HL-60 (cell line): Measurements from ENCODE around the gene CBLC.
"Not testable (repeated sequence)": the region's sequence is repeated elsewhere in the genome, so short reads cannot be mapped to it uniquely, and the experiment has no call there.

Experiments
- CTCF ChIP-seq: IDR thresholded peaks from one replicate; pipeline ENCODE4 v1.5.1; 2011; ENCODE audit warnings: low read length, control low read depth, inconsistent platforms; ENCODE audit not compliant: insufficient read depth
- GABPA ChIP-seq: IDR thresholded peaks from 2 replicates; pipeline ENCODE4 v1.6.1; 2012; ENCODE audit warnings: low read depth
- POLR2AphosphoS5 ChIP-seq: IDR thresholded peaks from 2 replicates; pipeline ENCODE4 v1.6.1; 2012; ENCODE audit warnings: low read depth
- REST ChIP-seq: IDR thresholded peaks from 2 replicates; pipeline ENCODE4 v1.6.1; 2012; ENCODE audit warnings: low read depth; ENCODE audit not compliant: insufficient replicate concordance

- not testable (repeated sequence) for TF ChIP-seq CTCF, POLR2AphosphoS5, GABPA, REST
These were observed 56.7 kb downstream of the CBLC start for GRCh38 chr19:44834399-44834798.
